ACHN (cell line): ENCODE results near the gene ZNF253.
"Not testable (repeated sequence)": the region's sequence is repeated elsewhere in the genome, so short reads cannot be mapped to it uniquely, and the experiment has no call there.

Source experiments
- DNase-seq: peaks from one replicate; pipeline ENCODE4 v3.0.0-alpha.2; 2015
- in situ Hi-C: cut with HindIII; loops from 2 replicates; pipeline ENCODE4 v1.10.0; 2017; ENCODE audit warnings: low sequenced_read_pairs, low pct_ligation_motif_present, low pct_unique_long_range_greater_than_20kb

Gene ZNF253

GRCh38 chr19:19865750-19866610 lies at the start of gene ZNF253:
Gene ZNF253 (plus strand): TSS chr19:19865882. CDS start chr19:19865997, 115 bp downstream.
- peak; percentile 90 for DNase-seq
- in situ Hi-C loops, result no loop called here

GRCh38 chr19:19816679-19817078 lies 49.0 kb upstream of the ZNF253 start:
- no peak for DNase-seq
- in situ Hi-C loops, result no loop called here

- no peak for DNase-seq
- in situ Hi-C loops, result no loop called here
Measured at GRCh38 chr19:19817357-19817756, 48.3 kb upstream of the ZNF253 start.

- DNase-seq, result no peak
Measured at GRCh38 chr19:19820774-19821320, 44.8 kb upstream of the ZNF253 start.

GRCh38 chr19:19821366-19821951 lies 44.2 kb upstream of the ZNF253 start, which contains the start of gene ZNF506:
Gene ZNF506 (minus strand): TSS chr19:19821750. CDS start chr19:19821603, 147 bp downstream.
- DNase-seq, result peak; percentile 96
- in situ Hi-C loops, result no loop called here

More at GRCh38 chr19:19820774-19821320, 44.8 kb upstream of the ZNF253 start:
- in situ Hi-C loops, result no loop called here

- DNase-seq, in situ Hi-C loops: not testable (repeated sequence)
Measured at GRCh38 chr19:19821976-19822375, 43.7 kb upstream of the ZNF253 start.

GRCh38 chr19:19823916-19824315 lies 41.8 kb upstream of the ZNF253 start:
- DNase-seq, result no peak
- in situ Hi-C loops, result no loop called here

- in situ Hi-C loops, result no loop called here
- DNase-seq, result no peak
Measured at GRCh38 chr19:19826875-19827274, 38.8 kb upstream of the ZNF253 start.

GRCh38 chr19:19835560-19836038 lies 30.1 kb upstream of the ZNF253 start:
- DNase-seq, result no peak

GRCh38 chr19:19847781-19848180 lies 17.9 kb upstream of the ZNF253 start:
- in situ Hi-C loops, result no loop called here
- DNase-seq, result no peak

More at GRCh38 chr19:19835560-19836038, 30.1 kb upstream of the ZNF253 start:
- in situ Hi-C loops, result no loop called here

GRCh38 chr19:19849056-19849455 lies 16.6 kb upstream of the ZNF253 start:
- in situ Hi-C loops, result no loop called here
- no peak for DNase-seq

GRCh38 chr19:19851740-19852139 lies 13.9 kb upstream of the ZNF253 start:
- DNase-seq, in situ Hi-C loops: not testable (repeated sequence)

GRCh38 chr19:19858751-19859150 lies 6.9 kb upstream of the ZNF253 start:
- no peak for DNase-seq
- in situ Hi-C loops, result no loop called here

GRCh38 chr19:19860756-19861390 lies 4.8 kb upstream of the ZNF253 start:
- in situ Hi-C loops, result no loop called here
- no peak for DNase-seq

GRCh38 chr19:19866611-19867248 lies 1.0 kb downstream of the ZNF253 start:
- DNase-seq, result no peak
- in situ Hi-C loops, result no loop called here

GRCh38 chr19:19870086-19870485 lies 4.4 kb downstream of the ZNF253 start:
- DNase-seq, in situ Hi-C loops: not testable (repeated sequence)

GRCh38 chr19:19871932-19872331 lies 6.2 kb downstream of the ZNF253 start:
- in situ Hi-C loops, result no loop called here
- DNase-seq, result no peak

GRCh38 chr19:19873381-19873780 lies 7.7 kb downstream of the ZNF253 start:
- in situ Hi-C loops, result no loop called here
- no peak for DNase-seq
